HepG2 (cell line): Measurements from ENCODE around the gene CYP27A1. TPM values are rescaled to one million over a fixed set of nuclear protein-coding genes. Genes with fewer than 3 reads are reported as not detected.

Experiments
- ATAC-seq: fragments of 200-7000 bp; cut with Tn5 transposase; 3 replicates; pipeline ENCODE4 v1.9.1; 2020; ENCODE audit warnings: mild to moderate bottlenecking, moderate library complexity
- BruUV-seq: library from RNA; stranded (reverse); fragments of 400-500 nt; replicated peaks from 2 replicates; lab custom pipeline; 2021; lab: Mats Ljungman, UMichigan
- CTCF ChIA-PET: fragments of 300-600 bp; formaldehyde crosslinking; extraction: SDS; loops from one replicate; lab custom pipeline; 2021; ENCODE audit warnings: low total read pairs, inconsistent platforms, low intra/inter-chr PET ratio; lab: Yijun Ruan, JAX
- POLR2A ChIA-PET: fragments of 350-600 bp; sonication (Branson Sonifier 250); formaldehyde crosslinking; loops from one replicate; lab custom pipeline; 2020; ENCODE audit warnings: antibody characterized with exemption, inconsistent platforms; lab: Yijun Ruan, JAX
- DNase-seq: peaks from one replicate; pipeline ENCODE4 v3.0.0-alpha.2; 2015; ENCODE audit warnings: low spot score
- FAIRE-seq: peaks from 3 replicates; lab custom pipeline; 2011; peaks lifted over from hg19 to GRCh38; lab: Jason Lieb, UNC
- H2AFZ ChIP-seq: one replicate; pipeline ENCODE4 v1.6.1; 2011; ENCODE audit warnings: low read length, inconsistent platforms
- H3K27ac ChIP-seq: fragments of 300-600 bp; 3 replicates; pipeline ENCODE4 v1.8.0; 2011; ENCODE audit warnings: mixed run types, mild to moderate bottlenecking, mixed read lengths, low read length, inconsistent platforms; ENCODE audit not compliant: insufficient read depth; ENCODE audit errors: extremely low read length
- H3K27me3 ChIP-seq, 2 experiments: fragments of 200-600 bp in 1 of 2; 2 replicates in 1 of 2; 3 replicates in 1 of 2; pipeline versions ENCODE4 v1.6.0 to v1.8.0; 2011; ENCODE audit warnings: low read length in 2 of 2, mild to moderate bottlenecking in 2 of 2, moderate library complexity in 2 of 2, inconsistent platforms in 1 of 2; ENCODE audit not compliant: insufficient read depth in 2 of 2, control insufficient read depth in 1 of 2
- H3K36me3 ChIP-seq, 2 experiments: fragments of 200-600 bp in 1 of 2; replicated peaks in 1 of 2; 2 replicates in 1 of 2; 3 replicates in 1 of 2; pipeline versions ENCODE4 v1.5.1 to v1.8.0; 2011; ENCODE audit warnings: low read length in 2 of 2, inconsistent platforms in 1 of 2; ENCODE audit not compliant: insufficient read depth in 2 of 2, control insufficient read depth in 1 of 2
- H3K4me1 ChIP-seq: 2 replicates; pipeline ENCODE4 v1.5.1; 2012; ENCODE audit warnings: low read length, inconsistent platforms; ENCODE audit not compliant: insufficient read depth
- H3K4me2 ChIP-seq: 2 replicates; pipeline ENCODE4 v1.6.0; 2011; ENCODE audit warnings: low read depth, low read length, inconsistent platforms
- H3K4me3 ChIP-seq, 3 experiments: fragments of 200-600 bp in 1 of 3; sonication (generic), shearing (Covaris generic) in 1 of 3; replicated peaks in 1 of 3; 2 replicates each; pipeline ENCODE4 v1.5.1; 2011 to 2016; ENCODE audit warnings: low read length in 3 of 3, inconsistent platforms in 2 of 3, low read depth in 2 of 3, mild to moderate bottlenecking in 2 of 3, control low read depth in 1 of 3, mixed read lengths in 1 of 3; ENCODE audit not compliant: insufficient read depth in 1 of 3
- H3K79me2 ChIP-seq: one replicate; pipeline ENCODE4 v1.6.1; 2011; ENCODE audit warnings: low read length, inconsistent platforms; ENCODE audit not compliant: insufficient read depth
- H3K9ac ChIP-seq: 2 replicates; pipeline ENCODE4 v1.6.0; 2011; ENCODE audit warnings: mild to moderate bottlenecking, low read depth, low read length, inconsistent platforms; ENCODE audit not compliant: insufficient read depth
- H3K9me3 ChIP-seq: 2 replicates; pipeline ENCODE4 v1.5.1; 2012; ENCODE audit warnings: mild to moderate bottlenecking, low read length
- H4K20me1 ChIP-seq: 2 replicates; pipeline ENCODE4 v1.6.0; 2011; ENCODE audit warnings: inconsistent platforms, mild to moderate bottlenecking, low read length, moderate library complexity; ENCODE audit not compliant: insufficient read depth
- EHMT2 ChIP-seq: fragments of 200-600 bp; sonication (generic); IDR thresholded peaks from 2 replicates; pipeline ENCODE4 v1.7.0; 2017; ENCODE audit warnings: antibody characterized with exemption, low read depth, low read length, borderline replicate concordance
- MAZ ChIP-seq, 2 experiments: sonication (generic) in 1 of 2; formaldehyde crosslinking in 1 of 2; IDR thresholded peaks; 2 replicates each; pipeline versions ENCODE4 v1.5.0 to v1.6.1; 2012 to 2020; ENCODE audit warnings: low read depth in 2 of 2, mild to moderate bottlenecking in 2 of 2, borderline replicate concordance in 1 of 2, improper control_type of control experiment in 1 of 2, low read length in 1 of 2, missing genetic modification reagents in 1 of 2, moderate library complexity in 1 of 2
- SOX5 ChIP-seq: IDR thresholded peaks from 2 replicates; pipeline ENCODE4 v1.6.1; 2016; ENCODE audit warnings: borderline replicate concordance
- TAF1 ChIP-seq: sonication (generic); formaldehyde crosslinking; IDR thresholded peaks from 2 replicates; pipeline ENCODE4 v1.4.0; 2020; ENCODE audit warnings: missing genetic modification reagents
- ZNF230 ChIP-seq: sonication (generic); formaldehyde crosslinking; IDR thresholded peaks from 2 replicates; pipeline ENCODE4 v1.4.0; 2020; ENCODE audit warnings: mild to moderate bottlenecking, missing genetic modification reagents
- WGBS: methylation state at CpG from one replicate; pipeline ENCODE4 v1.1.6; 2017; ENCODE audit warnings: low lambda C conversion rate; 5-methylcytosine and 5-hydroxymethylcytosine counted together
- in situ Hi-C: cut with HindIII; loops from 2 replicates; pipeline ENCODE4 v1.10.0; 2017; ENCODE audit warnings: low pct_unique_long_range_greater_than_20kb; ENCODE audit not compliant: extremely low pct_ligation_motif_present
- intact Hi-C: fragments of 100-400 bp; cut with micrococcal nuclease; formaldehyde crosslinking; loops from one replicate; pipeline ENCODE4 v1.10.0; 2022; ENCODE audit not compliant: unreplicated experiment
- polyA plus RNA-seq, 8 experiments: library from polyadenylated mRNA; depleted of rRNA in 3 of 8; stranded (reverse) in 7 of 8; unstranded in 1 of 8; fragments of >200 nt; fragmentation: Illumina TruSeq in 4 of 8; extraction: Trizol in 4 of 8; gene quantifications; 2 replicates each; pipeline versions ENCODE4 v1.2.1 to v1.2.3, GENCODE V29; 2011 to 2016; ENCODE audit warnings: low read depth in 4 of 8, missing spikeins in 1 of 8, mixed read lengths in 1 of 8; ENCODE audit not compliant: insufficient read depth in 1 of 8
- total RNA-seq, 5 experiments: library from RNA; depleted of rRNA; stranded (reverse); fragments of >200 nt; fragmentation: Illumina TruSeq; extraction: Trizol; gene quantifications; 2 replicates each; pipeline ENCODE4 v1.2.3, GENCODE V29; 2016; ENCODE audit warnings: low read depth in 1 of 5
- TF ChIP-seq, protein P1 (sequence below): sonication (generic); formaldehyde crosslinking; IDR thresholded peaks from 2 replicates; pipeline ENCODE4 v1.5.1; 2020; ENCODE audit warnings: missing genetic modification reagents, mild to moderate bottlenecking, borderline replicate concordance
- TF ChIP-seq, protein P2 (sequence below): IDR thresholded peaks from 2 replicates; pipeline ENCODE4 v1.6.1; 2016; ENCODE audit warnings: mild to moderate bottlenecking, missing biosample characterization, missing genetic modification reagents

CYP27A1 gene
- total and polyA plus RNA-seq, 2 of the 13 experiments (the other 11 are each of a cell fraction or from before 2014, with no cell fraction given) = 157 to 266 TPM

DNA sequence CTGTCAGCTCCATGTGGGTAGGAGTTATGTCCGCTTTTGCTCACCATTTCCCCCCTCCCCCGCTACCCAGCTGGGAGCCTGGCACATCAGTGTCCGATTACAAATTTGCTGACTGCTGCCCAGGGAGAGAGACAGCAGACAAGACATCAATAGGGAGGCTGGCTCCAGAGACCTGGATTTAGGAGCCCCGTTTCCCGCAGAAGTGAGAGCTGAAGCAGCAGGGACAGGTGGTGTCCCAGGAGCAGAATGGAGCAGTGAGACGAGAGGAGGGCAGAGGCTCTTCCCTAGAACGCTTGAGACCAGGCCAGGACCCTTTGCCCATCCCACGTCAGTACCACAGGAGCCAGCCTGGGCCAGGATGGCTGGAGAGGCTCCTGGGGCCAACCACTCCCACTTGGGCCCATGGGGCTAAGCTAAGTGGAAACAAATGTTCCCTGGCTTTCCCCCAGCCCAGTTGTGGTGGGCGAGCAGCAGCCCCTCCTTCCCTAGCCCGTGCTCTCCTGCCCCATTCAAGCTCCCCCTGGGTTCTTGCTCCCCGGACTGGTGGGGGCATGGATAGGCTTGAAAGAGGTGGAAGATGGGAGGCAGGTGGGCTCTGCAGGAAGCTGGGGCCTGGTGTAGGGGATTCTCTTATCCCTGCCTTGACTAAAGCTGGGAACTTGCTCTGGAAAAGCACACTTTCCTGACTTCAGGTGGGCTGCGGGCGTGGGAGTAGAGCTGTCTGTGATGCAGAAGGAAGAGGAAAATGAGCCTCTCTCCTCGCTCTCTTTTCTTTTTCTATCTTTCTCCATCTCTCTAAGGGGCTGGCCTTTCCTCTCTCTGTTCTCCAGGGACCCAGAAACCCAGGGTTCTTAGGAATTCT lies 73.6 kb downstream of the CYP27A1 start:
- no TSS peak for BruUV-seq
- 18% methylated on average over 10 of the region's 14 CpGs for WGBS
- DNase-seq (no peak), FAIRE-seq (no peak), ATAC-seq (no peak)
- H3K79me2 ChIP-seq = no peaks in the 10 kb centered on the region
- ChIA-PET CTCF (no interaction called here), POLR2A (no interaction called here)
- intact Hi-C loops = no loop called here
- H3K4me1 ChIP-seq = peaks cover 28% of the 10 kb centered on the region
- no peak overlapping the region for H3K27ac ChIP-seq
- H3K27me3 ChIP-seq = peaks cover 18 to 83% of the 10 kb centered on the region in 2 experiments
- in situ Hi-C loops = no loop called here
- TF ChIP-seq, protein P1, sequence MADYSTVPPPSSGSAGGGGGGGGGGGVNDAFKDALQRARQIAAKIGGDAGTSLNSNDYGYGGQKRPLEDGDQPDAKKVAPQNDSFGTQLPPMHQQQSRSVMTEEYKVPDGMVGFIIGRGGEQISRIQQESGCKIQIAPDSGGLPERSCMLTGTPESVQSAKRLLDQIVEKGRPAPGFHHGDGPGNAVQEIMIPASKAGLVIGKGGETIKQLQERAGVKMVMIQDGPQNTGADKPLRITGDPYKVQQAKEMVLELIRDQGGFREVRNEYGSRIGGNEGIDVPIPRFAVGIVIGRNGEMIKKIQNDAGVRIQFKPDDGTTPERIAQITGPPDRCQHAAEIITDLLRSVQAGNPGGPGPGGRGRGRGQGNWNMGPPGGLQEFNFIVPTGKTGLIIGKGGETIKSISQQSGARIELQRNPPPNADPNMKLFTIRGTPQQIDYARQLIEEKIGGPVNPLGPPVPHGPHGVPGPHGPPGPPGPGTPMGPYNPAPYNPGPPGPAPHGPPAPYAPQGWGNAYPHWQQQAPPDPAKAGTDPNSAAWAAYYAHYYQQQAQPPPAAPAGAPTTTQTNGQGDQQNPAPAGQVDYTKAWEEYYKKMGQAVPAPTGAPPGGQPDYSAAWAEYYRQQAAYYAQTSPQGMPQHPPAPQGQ (CRISPR knock-in tag) = no peak
- no peaks in the 10 kb centered on the region; the same call in 1 of the 2 replicates for H4K20me1 ChIP-seq
- H3K4me2 ChIP-seq = no peak overlapping the region
- H3K36me3 ChIP-seq = no peaks in the 10 kb centered on the region
- H3K9ac ChIP-seq = no peak overlapping the region
- no peak overlapping the region for H3K4me3 ChIP-seq
- H2AFZ ChIP-seq = no peak overlapping the region
- H3K9me3 ChIP-seq = no peaks in the 10 kb centered on the region

DNA sequence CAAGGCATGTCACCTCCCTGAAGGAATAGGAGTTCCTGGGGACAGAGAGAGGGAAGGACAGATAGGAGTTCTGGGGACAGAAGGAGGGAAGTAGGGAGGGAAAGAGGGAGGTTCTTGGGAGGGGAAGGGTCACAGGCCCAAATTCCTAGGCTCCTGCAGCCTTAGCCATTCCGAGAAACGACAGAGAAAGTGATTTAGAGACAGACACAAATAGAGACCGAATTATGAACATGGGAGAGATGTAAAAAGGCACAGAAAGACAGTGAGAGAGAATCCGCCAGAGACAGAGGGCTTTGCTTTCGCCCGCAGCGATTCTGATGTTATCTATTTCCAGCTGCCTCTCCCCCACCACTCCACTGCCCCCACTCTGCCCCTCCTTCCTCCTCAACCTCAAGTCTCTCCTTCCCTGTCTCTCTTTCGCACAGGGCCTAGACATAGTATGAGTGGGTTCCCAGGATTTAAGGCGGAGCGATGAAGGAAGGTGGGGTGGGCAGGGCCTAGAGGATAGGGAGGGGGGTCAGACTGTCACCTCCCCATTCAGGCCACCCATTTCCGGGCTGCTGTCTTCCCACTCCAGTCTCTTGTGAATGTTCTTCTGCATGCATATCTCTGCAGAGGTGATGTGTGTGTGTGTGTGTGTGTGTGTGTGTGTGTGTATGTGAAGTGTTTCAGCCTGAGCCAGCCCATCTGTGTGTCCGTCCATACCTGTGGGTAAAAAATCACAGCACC lies 74.4 kb downstream of the CYP27A1 start:
- FAIRE-seq (no peak), ATAC-seq (no peak), DNase-seq (no peak)
- no peaks in the 10 kb centered on the region; the same call in 1 of the 2 replicates for H4K20me1 ChIP-seq
- no peaks in the 10 kb centered on the region for H3K36me3 ChIP-seq
- 12% methylated on average over 12 of the region's 12 CpGs for WGBS
- H3K4me2 ChIP-seq = no peak overlapping the region
- ChIA-PET CTCF (no interaction called here), POLR2A (no interaction called here)
- no peak overlapping the region for H3K4me3 ChIP-seq
- in situ Hi-C loops (no loop called here), intact Hi-C loops (no loop called here)
- H3K9me3 ChIP-seq = no peaks in the 10 kb centered on the region
- no peak overlapping the region for H3K27ac ChIP-seq
- no TSS peak for BruUV-seq
- H3K9ac ChIP-seq = no peak overlapping the region
- H3K27me3 ChIP-seq = peaks cover 18 to 84% of the 10 kb centered on the region in 2 experiments
- H2AFZ ChIP-seq = no peak overlapping the region
- H3K4me1 ChIP-seq = peaks cover 36% of the 10 kb centered on the region
- no peaks in the 10 kb centered on the region for H3K79me2 ChIP-seq
- TF ChIP-seq TAF1 (CRISPR knock-in tag) (no peak), MAZ (IDR thresholded peaks at IDR 0.05; ENCODE audit: borderline replicate concordance, low read depth, low read length) (no peak), MAZ (CRISPR knock-in tag; IDR thresholded peaks at IDR 0.05; ENCODE audit: low read depth) (no peak), ZNF230 (CRISPR knock-in tag) (no peak), SOX5 (no peak), EHMT2 (no peak)
- TF ChIP-seq, protein P2, sequence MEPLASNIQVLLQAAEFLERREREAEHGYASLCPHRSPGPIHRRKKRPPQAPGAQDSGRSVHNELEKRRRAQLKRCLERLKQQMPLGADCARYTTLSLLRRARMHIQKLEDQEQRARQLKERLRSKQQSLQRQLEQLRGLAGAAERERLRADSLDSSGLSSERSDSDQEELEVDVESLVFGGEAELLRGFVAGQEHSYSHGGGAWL (CRISPR knock-in tag) = no peak
